NCI-H128 (cell line): ENCODE results near the gene TM4SF5.
A peak's percentile ranks its signal among the peaks of the same experiment; 100 is the strongest.

Experiments used
- DNase-seq: peaks from one replicate; lab custom pipeline; 2025; ENCODE audit not compliant: unreplicated experiment; lab: John Stamatoyannopoulos, UW

The TM4SF5 gene

DNA sequence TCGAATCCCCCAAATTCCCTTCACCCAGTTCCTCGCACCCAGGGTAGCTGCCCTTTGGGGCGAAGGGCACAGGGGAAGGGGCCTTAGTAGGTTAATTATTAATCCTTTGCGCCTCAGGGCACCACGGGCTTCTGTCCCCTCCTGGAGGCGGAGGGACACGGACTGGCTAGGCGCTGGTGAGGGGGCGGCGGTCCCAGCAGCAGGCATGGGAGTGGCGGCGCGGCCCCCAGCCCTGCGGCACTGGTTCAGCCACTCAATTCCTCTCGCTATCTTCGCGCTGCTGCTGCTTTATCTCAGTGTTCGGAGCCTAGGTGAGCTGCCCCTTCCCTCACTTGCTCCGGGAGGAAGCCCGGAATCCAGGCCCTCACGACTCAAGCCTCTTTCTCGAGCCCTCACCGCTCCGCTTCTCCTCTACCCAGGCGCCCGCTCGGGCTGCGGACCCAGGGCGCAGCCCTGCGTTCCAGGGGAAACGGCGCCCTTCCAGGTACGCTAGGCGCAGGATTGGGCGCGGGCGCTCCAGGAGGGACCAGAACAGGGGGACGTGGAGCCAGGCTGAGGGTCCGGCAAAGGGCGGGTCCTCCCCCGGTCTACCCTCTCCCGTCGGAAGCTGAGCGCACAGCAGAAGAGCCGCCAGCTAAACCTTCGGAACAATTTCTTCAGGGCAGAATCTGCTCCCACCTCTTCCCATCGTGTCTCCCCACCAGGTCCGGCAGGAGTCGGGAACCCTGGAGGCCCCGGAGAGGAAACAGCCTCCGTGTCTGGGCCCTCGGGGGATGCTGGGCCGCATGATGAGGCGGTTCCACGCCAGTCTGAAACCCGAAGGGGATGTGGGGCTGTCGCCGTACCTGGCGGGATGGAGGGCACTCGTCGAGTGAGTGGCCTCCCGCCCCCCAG, 17.4 kb downstream of the TM4SF5 start, which contains the start of gene GLTPD2:
Gene GLTPD2, plus strand, starts transcription at position 158 of the 894 bp plus-strand sequence. Its CDS starts 48 bp downstream, at position 206.
- DNase-seq: no peak

DNA sequence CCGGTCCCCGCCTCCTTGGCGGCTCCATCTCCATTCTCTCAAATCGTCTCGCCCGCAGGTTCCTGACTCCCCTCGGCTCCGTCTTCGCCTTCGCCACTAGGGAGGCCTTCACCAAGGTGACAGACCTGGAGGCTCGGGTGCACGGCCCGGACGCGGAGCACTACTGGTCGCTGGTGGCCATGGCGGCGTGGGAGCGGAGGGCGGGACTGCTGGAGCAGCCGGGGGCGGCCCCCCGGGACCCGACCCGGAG, 17.9 kb downstream of the TM4SF5 start:
- DNase-seq: no peak

DNA sequence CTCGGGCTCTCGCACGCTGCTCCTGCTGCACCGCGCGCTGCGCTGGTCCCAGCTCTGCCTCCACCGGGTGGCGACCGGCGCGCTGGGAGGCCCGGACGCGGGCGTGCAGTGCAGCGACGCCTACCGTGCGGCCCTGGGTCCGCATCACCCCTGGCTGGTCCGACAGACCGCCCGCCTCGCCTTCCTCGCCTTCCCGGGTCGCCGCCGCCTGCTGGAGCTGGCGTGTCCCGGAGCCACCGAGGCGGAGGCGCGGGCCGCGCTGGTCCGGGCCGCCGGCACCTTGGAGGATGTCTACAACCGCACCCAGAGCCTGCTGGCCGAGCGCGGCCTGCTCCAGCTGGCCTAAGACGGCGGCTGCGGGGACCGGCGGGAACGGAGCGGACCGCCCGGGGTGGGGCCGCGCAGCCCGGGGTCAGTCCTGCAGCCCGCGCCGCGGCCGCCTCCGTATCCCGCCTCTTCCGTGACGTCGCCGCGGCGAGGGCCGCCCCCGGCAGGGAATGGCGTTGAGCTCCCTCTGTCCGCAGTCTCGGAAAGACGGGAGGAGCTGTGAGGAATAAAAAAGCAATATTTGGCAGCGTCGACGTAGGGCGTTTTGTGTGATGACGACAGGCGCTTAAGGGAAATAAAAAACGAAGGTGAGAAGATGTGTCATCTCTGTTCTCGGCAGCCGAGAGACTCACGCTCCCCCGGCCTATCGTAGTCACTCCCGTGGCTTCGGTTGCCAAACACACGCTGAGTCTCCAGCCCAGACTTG, 18.4 kb downstream of the TM4SF5 start:
- DNase-seq: peak; percentile 26

DNA sequence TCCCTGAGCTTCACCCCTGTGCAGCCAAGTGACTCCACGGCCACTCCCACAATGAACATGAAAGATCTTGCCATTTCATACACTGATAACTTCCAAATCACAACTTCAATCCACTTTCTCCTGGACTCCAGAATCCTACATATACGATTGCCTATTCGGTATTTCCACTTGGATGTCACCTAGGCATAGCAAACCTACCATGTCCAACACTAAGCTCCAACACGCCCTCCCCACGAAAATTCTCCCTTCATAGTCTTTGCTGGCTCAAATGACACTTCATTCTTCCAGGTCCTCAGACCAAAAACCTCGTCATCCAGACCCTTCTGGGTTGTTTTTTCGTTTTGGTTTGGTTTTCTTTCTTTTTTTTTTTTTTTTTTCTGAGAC, 19.0 kb downstream of the TM4SF5 start:
- DNase-seq: no peak

DNA sequence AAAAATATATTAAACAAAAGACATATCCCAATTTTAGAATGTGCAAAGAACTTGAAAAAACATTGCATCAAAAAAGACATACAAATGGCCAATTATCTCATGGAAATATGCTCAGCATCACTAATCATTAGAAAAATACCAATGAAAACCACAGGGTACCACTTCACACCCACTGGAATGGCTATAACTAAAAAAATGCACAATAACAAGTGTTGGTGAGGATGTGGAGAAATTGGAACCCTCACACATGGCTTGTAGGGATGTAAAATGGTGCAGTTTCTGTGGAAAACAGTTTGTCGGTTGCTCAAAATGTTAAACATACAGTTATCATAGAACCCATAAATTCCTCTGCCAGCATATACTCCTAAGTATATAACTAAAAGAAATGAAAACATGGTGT, 23.5 kb downstream of the TM4SF5 start:
- DNase-seq: no peak

DNA sequence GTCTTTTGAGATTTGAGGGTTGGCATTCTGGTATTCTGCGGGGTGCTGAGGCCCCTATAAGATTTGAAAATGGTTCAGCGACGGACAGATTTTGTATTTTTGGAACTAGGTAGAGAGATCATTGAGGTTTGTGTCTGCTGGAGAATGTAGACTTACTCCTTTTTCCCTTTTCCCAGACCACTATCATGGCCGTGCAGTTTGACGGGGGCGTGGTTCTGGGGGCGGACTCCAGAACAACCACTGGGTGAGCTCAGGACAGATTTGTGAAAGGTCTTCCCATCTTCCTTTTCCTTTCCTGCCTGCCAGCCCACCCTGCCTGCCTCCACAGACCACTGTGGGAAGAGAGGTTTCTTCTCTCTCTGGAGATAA, 24.9 kb downstream of the TM4SF5 start:
- DNase-seq: no peak

DNA sequence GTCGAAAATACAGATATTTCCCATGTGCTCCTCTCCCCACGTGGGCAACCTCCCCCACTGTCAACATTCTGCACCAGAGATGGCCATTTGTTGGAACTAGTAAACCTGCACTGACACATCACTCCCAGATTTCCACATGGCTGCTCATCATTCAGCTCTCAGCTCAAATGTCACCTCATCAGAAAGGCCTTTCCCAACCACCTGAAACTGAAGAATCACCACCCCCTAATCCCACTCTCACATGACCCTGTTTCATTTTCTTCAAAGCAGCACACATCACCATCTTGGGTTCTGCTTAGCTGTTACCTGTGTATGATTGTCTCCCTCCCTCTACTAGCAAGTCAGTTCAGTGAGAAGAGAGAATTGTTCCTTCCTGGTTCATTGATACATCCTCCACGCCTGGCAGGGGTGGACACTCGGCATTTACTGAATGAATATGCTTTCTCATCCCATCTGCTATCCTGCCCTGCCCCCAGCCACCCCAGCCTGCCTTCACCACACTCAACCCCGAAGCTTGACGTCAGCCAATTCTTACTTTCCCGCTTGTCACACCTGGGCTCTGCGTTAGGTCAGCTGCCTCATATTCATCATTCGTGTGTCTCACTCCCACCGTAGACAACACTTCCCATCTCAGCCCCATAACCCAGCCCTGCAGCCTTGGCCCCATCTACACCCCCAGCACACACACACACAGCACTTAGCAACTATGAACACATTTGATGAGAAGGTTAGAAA, 28.9 kb downstream of the TM4SF5 start:
- no peak for DNase-seq

DNA sequence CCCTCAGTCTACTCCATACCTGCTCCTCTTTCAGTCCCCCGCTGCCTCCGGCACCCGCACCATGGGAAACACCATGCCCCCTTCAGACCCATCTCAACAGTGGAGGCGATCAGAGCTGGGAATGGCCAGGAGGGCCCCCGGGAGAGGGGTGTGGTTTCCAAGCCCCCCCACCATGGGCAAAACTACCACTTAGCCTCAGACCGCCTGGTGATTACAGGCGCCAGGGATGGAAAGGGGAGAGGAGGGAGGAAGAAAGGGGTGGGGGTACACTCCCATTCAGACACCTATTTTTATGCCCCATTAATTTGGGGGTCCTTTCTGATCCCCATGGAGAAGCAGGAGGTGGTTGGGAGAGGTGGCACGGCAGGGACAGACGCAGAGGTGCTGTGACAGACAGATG, 30.5 kb downstream of the TM4SF5 start, which contains the start of gene C17orf114:
Gene C17orf114, minus strand, starts transcription at position 101 of the 400 bp plus-strand sequence.
- DNase-seq: no peak

DNA sequence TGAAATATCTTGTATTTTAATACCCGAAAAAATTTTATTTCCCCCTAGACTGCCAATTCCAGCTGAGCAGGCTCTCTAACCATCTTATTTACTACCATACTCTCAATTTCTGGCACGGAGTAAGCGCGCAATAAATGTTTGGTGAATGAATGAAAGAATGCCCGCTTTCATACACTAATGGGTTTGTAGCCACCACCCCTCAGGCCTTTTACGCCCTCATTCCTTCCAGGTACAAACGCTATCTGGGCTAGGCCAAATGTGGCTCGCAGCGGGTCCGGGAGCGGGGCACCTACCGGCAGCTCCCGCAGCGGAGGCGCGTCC, 34.7 kb downstream of the TM4SF5 start:
- no peak for DNase-seq

DNA sequence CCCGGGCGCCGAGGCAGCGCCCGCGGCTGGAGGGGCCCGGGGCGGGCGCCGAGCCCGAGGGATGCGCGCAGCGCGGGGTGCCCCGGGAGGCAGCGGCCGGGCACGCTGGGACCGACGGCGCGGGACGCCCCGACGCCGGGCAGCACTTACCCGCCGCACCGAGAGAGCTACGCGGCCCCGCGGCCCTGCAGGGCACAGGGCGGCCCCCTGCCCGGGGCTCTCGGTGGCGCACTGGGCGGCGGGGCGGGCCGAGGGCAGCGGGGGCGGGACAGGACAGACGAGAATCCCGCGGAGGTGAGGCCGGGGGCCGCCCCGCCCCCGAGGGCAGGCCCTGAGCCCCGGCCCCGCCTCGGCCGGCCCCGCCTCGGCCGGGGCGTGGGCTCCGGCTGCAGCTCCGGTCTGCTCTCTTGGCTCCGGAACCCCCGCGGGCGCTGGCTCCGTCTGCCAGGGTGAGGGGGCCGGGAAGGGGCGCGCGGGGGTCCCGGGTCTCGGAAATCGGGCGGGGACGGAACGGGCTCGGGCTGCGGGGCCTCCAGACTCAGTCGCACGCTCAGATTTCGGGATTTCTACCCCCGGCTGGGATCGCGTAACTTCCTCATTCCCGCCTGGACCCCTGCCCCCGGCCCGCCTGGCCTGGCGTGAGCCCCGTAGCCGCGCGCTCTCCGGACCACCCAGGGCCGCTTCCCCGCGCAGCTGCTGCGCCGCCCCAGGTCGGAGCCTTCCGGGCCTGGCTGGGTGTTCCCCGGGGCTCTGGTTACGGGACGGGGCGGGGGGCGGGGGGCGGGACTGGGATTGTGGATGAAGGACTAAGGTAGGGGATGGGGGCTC, 35.3 kb downstream of the TM4SF5 start, which contains the start of gene PLD2:
Gene PLD2, plus strand, starts transcription at position 376 of the 828 bp plus-strand sequence. CDS start 621 bp downstream, outside the sequence.
- DNase-seq: peak; percentile 55

DNA sequence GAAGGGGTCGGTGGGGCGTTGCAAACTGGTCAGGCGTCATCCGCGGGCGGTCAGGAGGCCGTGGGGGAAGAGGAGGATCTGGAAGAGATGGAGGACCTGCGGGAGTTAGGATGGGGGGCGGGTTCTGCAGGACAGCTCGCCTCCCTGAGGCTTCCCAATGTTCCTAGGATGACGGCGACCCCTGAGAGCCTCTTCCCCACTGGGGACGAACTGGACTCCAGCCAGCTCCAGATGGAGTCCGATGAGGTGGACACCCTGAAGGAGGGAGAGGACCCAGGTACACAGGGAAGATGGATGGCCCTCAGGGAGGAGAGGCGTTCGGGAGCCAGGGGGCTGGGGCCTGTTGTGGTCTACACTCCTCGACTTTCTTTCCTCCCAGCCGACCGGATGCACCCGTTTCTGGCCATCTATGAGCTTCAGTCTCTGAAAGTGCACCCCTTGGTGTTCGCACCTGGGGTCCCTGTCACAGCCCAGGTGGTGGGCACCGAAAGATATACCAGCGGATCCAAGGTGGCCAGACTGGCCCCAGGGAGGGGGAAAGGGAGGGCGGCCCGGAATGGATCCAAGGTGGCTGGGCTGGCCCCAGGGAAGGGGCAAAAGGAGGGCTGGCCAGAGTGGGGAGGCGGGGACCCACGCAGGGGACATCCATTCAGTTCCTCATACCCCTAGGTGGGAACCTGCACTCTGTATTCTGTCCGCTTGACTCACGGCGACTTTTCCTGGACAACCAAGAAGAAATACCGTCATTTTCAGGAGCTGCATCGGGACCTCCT, 36.1 kb downstream of the TM4SF5 start:
- no peak for DNase-seq

DNA sequence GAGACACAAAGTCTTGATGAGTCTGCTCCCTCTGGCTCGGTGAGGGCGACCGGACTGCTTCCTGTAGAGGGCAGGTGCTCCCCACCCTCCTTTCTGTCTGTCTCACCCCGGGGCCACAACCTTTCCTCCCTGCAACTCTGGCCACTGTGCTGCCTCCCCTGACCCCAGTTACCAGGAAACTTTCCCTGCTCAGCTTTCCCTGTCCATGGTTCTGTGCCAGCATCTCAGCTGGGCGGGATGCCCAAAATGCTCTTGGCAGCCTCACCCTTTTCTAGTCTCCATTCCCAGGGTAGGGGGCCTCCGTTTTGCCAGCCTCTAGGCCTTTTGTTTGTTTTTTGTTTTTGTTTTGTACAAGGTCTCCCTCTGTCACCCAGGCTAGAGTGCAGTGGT, 36.7 kb downstream of the TM4SF5 start:
- no peak for DNase-seq

DNA sequence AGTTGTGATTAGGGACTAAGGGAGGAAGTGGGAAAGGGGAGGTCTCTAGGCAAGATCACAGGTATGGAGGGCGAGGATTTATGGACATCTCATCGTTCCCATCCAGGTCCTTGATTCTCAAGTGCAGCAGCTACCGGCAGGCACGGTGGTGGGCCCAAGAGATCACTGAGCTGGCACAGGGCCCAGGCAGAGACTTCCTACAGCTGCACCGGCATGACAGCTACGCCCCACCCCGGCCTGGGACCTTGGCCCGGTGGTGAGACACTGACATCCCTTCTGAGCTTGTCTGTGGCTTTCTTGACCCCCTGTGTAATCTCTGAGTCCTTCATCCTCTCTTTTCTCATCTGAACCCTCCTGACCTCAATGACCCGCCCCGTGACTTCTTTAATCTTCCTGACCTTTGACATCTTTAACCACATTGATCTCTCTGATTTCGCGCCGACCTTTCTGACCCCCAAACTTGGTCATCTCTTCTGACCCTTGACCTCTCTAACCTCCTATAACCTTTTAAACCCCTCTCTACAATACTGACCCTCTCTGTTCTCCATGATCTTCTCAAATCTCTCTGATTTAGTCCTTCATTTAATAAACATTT, 39.1 kb downstream of the TM4SF5 start:
- DNase-seq: no peak

DNA sequence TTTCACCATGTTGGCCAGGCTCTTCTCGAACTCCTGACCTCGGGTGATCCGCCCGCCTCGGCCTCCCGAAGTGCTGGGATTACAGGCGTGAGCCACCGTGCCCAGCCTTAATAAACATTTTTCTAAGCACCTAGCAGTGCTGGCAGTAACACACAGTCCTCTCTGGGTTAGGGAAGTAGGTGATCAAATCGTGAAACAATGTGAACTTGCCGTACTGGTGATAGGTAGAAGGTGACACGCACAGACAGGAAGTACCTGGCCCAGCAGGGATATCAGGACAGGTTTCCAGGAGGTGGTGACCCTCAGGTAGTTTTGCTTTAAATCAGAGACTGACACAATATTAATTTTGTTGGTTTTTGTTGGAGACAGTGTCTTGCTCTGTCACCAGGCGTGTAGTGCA, 39.8 kb downstream of the TM4SF5 start:
- no peak for DNase-seq

DNA sequence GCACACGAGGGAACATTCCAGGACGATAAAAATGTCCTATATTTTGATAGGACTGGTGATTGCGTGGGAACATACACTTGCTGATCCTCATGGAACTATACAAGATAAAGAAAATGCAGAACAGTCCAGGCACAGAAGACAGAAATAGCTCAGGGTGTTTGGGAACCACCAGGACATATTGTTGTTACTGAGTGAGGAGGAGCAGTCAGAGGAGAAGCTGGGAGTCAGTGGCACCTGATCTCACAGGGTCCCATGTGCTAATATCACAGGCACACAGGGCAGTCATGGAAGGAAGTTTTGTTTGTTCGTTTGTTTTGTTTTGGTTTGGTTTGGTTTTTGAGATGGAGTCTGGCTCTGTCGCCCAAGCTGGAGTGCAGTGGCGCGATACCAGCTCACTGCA, 41.0 kb downstream of the TM4SF5 start:
- DNase-seq: no peak

DNA sequence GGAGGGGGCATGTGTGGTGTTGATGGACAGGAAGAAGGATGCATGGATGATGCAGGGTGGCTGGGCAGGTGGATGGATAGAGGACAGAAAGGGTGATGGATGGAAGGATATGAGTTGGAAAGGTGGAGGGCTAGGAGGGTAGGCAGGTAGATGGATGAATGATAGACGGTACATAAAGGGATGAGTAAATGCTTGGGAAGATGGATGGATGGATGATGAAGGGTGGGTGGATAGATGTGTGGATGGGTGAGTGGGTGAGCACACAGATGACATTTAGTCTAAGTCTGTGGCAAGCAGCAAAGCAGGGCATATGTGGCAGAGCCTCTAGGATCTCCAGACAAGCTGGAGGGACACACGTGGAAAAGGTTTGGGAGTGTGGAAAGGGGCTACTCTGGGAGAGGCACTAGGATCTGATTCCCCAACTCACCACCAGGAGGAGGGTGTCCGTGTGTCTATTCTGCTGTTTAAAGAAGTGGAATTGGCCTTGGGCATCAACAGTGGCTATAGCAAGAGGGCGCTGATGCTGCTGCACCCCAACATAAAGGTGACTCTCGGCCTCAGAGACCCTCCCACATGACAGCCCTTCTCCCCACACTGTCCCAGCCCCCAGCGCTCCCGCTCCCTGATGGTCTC, 43.5 kb downstream of the TM4SF5 start:
- DNase-seq: no peak

DNA sequence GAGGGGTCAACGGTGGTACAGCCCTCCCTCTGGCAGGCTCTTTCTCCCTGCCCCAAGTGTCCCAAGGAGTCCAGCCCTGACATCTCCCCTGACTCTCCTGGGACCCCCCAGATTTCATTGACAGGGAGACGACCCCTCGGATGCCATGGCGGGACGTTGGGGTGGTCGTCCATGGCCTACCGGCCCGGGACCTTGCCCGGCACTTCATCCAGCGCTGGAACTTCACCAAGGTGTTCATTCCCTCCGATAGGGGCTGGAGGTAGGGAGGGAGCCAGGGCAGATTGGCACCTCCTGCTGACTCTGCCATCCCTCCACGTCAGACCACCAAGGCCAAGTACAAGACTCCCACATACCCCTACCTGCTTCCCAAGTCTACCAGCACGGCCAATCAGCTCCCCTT, 45.1 kb downstream of the TM4SF5 start:
- no peak for DNase-seq

DNA sequence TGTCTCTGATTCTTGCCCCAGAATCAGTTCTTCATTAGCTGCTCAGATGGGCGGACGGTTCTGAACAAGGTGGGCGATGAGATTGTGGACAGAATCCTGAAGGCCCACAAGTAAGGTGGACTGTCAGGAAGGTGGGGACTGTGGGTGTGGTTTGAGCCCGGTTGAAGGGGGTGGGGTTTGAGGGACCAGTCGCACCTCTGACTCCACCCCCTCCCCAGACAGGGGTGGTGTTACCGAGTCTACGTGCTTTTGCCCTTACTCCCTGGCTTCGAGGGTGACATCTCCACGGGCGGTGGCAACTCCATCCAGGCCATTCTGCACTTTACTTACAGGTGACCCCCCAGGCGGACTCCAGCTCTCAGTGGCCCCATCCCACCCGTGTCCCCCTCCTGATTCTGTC, 46.6 kb downstream of the TM4SF5 start:
- no peak for DNase-seq

DNA sequence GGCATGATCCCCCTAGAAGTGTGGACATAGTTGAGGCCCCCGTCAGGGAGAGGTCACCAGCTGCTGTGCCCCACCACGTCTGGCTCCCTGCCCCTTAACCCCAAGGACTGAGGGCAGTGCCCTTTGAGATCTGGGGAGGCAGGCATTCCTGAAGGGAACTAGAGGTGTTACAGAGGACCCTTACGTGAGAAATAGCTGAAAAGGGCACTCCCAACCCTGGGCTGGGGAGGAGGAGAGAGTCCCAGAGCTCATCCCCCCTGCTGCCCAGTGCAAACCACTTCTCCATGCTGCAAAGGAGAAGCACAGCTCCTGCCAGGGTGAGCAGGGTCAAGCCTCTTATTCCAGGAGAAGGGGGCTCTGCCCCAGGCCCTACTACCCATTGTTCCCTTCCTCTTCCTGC, 51.1 kb downstream of the TM4SF5 start:
- no peak for DNase-seq
